H9 (cell line): Measurements from ENCODE around the gene POLR2L. TPM values are rescaled to one million over a fixed set of nuclear protein-coding genes. Genes with fewer than 3 reads are reported as not detected.

Experiments used
- DNase-seq: peaks from one replicate; pipeline ENCODE4 v3.0.0-alpha.2; 2017
- H2AFZ ChIP-seq: one replicate; pipeline ENCODE4 v1.6.1; 2013; ENCODE audit warnings: mild to moderate bottlenecking, low read length, control low read depth, moderate library complexity
- H2AK5ac ChIP-seq: 2 replicates; pipeline ENCODE4 v1.6.1; 2013; ENCODE audit warnings: low read length, control low read depth, mixed read lengths; ENCODE audit not compliant: insufficient read length
- H2BK120ac ChIP-seq: one replicate; pipeline ENCODE4 v1.6.1; 2013; ENCODE audit warnings: low read depth, mild to moderate bottlenecking, low read length, control low read depth, inconsistent platforms; ENCODE audit not compliant: poor library complexity, severe bottlenecking
- H2BK12ac ChIP-seq: 2 replicates; pipeline ENCODE4 v1.6.1; 2013; ENCODE audit warnings: low read length, control low read depth, mixed read lengths, low read depth; ENCODE audit not compliant: insufficient read length
- H2BK15ac ChIP-seq: 2 replicates; pipeline ENCODE4 v1.6.1; 2013; ENCODE audit warnings: low read depth, low read length, control low read depth
- H2BK20ac ChIP-seq: one replicate; pipeline ENCODE4 v1.6.1; 2013; ENCODE audit warnings: low read depth, mild to moderate bottlenecking, low read length, control low read depth, inconsistent platforms; ENCODE audit not compliant: poor library complexity, severe bottlenecking
- H2BK5ac ChIP-seq: 2 replicates; pipeline ENCODE4 v1.6.1; 2013; ENCODE audit warnings: low read length, control low read depth, mixed read lengths; ENCODE audit not compliant: insufficient read length
- H3K14ac ChIP-seq: 2 replicates; pipeline ENCODE4 v1.6.1; 2013; ENCODE audit warnings: low read length, control low read depth; ENCODE audit not compliant: insufficient read depth
- H3K18ac ChIP-seq: 2 replicates; pipeline ENCODE4 v1.6.1; 2013; ENCODE audit warnings: low read depth, mild to moderate bottlenecking, mixed read lengths, low read length, control low read depth; ENCODE audit not compliant: insufficient read length
- H3K23ac ChIP-seq: 2 replicates; pipeline ENCODE4 v1.6.1; 2013; ENCODE audit warnings: low read length, control low read depth, mixed read lengths, low read depth; ENCODE audit not compliant: insufficient read length
- H3K23me2 ChIP-seq: 2 replicates; pipeline ENCODE4 v1.6.1; 2013; ENCODE audit warnings: low read depth, mild to moderate bottlenecking, mixed read lengths, low read length, control low read depth; ENCODE audit not compliant: insufficient read length, poor library complexity, severe bottlenecking
- H3K27ac ChIP-seq: 2 replicates; pipeline ENCODE4 v1.5.1; 2013; ENCODE audit warnings: low read length, control low read depth, mixed read lengths, low read depth; ENCODE audit not compliant: insufficient read length
- H3K27me3 ChIP-seq: 2 replicates; pipeline ENCODE4 v1.6.1; 2013; ENCODE audit warnings: low read length, control low read depth, inconsistent platforms; ENCODE audit not compliant: insufficient read depth
- H3K4ac ChIP-seq: 2 replicates; pipeline ENCODE4 v1.6.1; 2013; ENCODE audit warnings: low read depth, mild to moderate bottlenecking, control low read depth, inconsistent platforms, low read length, moderate library complexity
- H3K4me1 ChIP-seq: 2 replicates; pipeline ENCODE4 v1.6.1; 2013; ENCODE audit warnings: low read length, control low read depth, inconsistent platforms; ENCODE audit not compliant: insufficient read depth
- H3K4me2 ChIP-seq: 2 replicates; pipeline ENCODE4 v1.6.1; 2013; ENCODE audit warnings: low read length, control low read depth, mixed read lengths; ENCODE audit not compliant: insufficient read length, insufficient read depth
- H3K56ac ChIP-seq: 2 replicates; pipeline ENCODE4 v1.6.1; 2013; ENCODE audit warnings: low read depth, mild to moderate bottlenecking, mixed read lengths, low read length, control low read depth; ENCODE audit not compliant: insufficient read length
- H3K79me1 ChIP-seq: 2 replicates; pipeline ENCODE4 v1.6.1; 2013; ENCODE audit warnings: low read depth, mild to moderate bottlenecking, moderate library complexity, low read length, control low read depth, inconsistent platforms; ENCODE audit not compliant: insufficient read depth, poor library complexity, severe bottlenecking
- H3K79me2 ChIP-seq: 2 replicates; pipeline ENCODE4 v1.6.1; 2013; ENCODE audit warnings: low read length, control low read depth, inconsistent platforms; ENCODE audit not compliant: insufficient read depth
- H3K9ac ChIP-seq: 2 replicates; pipeline ENCODE4 v1.6.1; 2013; ENCODE audit warnings: low read length, control low read depth, mixed read lengths; ENCODE audit not compliant: insufficient read length; ENCODE audit errors: extremely low read depth
- H3K9me3 ChIP-seq: one replicate; pipeline ENCODE4 v1.6.1; 2013; ENCODE audit warnings: low read depth, low read length, inconsistent platforms; ENCODE audit not compliant: control insufficient read depth
- H3T11ph ChIP-seq: one replicate; pipeline ENCODE4 v1.6.1; 2013; ENCODE audit warnings: mild to moderate bottlenecking, low read length, control low read depth, inconsistent platforms
- H4K20me1 ChIP-seq: one replicate; pipeline ENCODE4 v1.6.1; 2013; ENCODE audit not compliant: control insufficient read depth, insufficient read length, insufficient read depth
- H4K5ac ChIP-seq: 2 replicates; pipeline ENCODE4 v1.6.1; 2013; ENCODE audit warnings: low read depth, mild to moderate bottlenecking, mixed read lengths, low read length, control low read depth; ENCODE audit not compliant: insufficient read length
- H4K8ac ChIP-seq: replicated peaks from 2 replicates; pipeline ENCODE4 v1.6.1; 2013; ENCODE audit warnings: low read length, control low read depth, mixed read lengths, low read depth; ENCODE audit not compliant: insufficient read length
- H4K91ac ChIP-seq: 2 replicates; pipeline ENCODE4 v1.6.1; 2013; ENCODE audit warnings: low read depth, mild to moderate bottlenecking, moderate library complexity, mixed read lengths, low read length, control low read depth; ENCODE audit not compliant: insufficient read length
- H3K27ac Mint-ChIP-seq, 3 experiments: 2 replicates in 2 of 3; 3 replicates in 1 of 3; pipeline ENCODE4 v1.8.0; 2020 to 2021; ENCODE audit warnings: mixed read lengths in 3 of 3, mild to moderate bottlenecking in 1 of 3, moderate library complexity in 1 of 3
- H3K27me3 Mint-ChIP-seq: 2 replicates; pipeline ENCODE4 v1.8.0; 2021; ENCODE audit warnings: low read depth, mild to moderate bottlenecking, moderate library complexity, mixed read lengths
- H3K36me3 Mint-ChIP-seq, 3 experiments: 2 replicates in 2 of 3; 3 replicates in 1 of 3; pipeline ENCODE4 v1.8.0; 2020 to 2021; ENCODE audit warnings: low read depth in 3 of 3, mixed read lengths in 3 of 3; ENCODE audit not compliant: insufficient read depth in 1 of 3
- H3K4me1 Mint-ChIP-seq, 2 experiments: 2 replicates each; pipeline ENCODE4 v1.8.0; 2020; ENCODE audit warnings: mixed read lengths in 2 of 2
- H3K4me3 Mint-ChIP-seq, 2 experiments: 2 replicates in 1 of 2; 3 replicates in 1 of 2; pipeline ENCODE4 v1.8.0; 2020 to 2021; ENCODE audit warnings: mild to moderate bottlenecking in 2 of 2, mixed read lengths in 2 of 2, moderate library complexity in 1 of 2
- H3K9me3 Mint-ChIP-seq, 2 experiments: 2 replicates in 1 of 2; 3 replicates in 1 of 2; pipeline ENCODE4 v1.8.0; 2020; ENCODE audit warnings: mild to moderate bottlenecking in 2 of 2, mixed read lengths in 2 of 2, moderate library complexity in 1 of 2
- CTCF ChIP-seq: fragments of 200-600 bp; sonication (generic); conservative IDR thresholded peaks from 3 replicates; pipeline ENCODE4 v1.8.0; 2021; ENCODE audit warnings: antibody characterized with exemption, mild to moderate bottlenecking
- WGBS: extraction: QIAGEN DNeasy Blood & Tissue Kit; methylation state at CpG from one replicate; pipeline ENCODE4 v1.1.7; 2013; ENCODE audit warnings: missing lambda C conversion rate, low lambda C conversion rate, mixed read lengths; ENCODE audit not compliant: insufficient read length; ENCODE audit errors: extremely low coverage; 5-methylcytosine and 5-hydroxymethylcytosine counted together
- total RNA-seq: library from RNA; stranded (reverse); gene quantifications from 2 replicates; pipeline ENCODE4 v1.2.1, GENCODE V29; 2021

POLR2L gene
- total RNA-seq, 1 experiment from 2014 or later = 135 TPM

- Histone ChIP-seq H4K5ac (no peak overlapping the region), H2BK5ac (no peak overlapping the region), H2BK120ac (no peak overlapping the region), H3K14ac (no peak overlapping the region; the same call in 1 of the 2 replicates), H3K23ac (no peak overlapping the region), H3K79me1 (no peaks in the 10 kb centered on the region), H3K23me2 (peaks cover 12% of the 10 kb centered on the region), H3K4me1 (no peaks in the 10 kb centered on the region), H3K9me3 (no peaks in the 10 kb centered on the region), H3K4me2 (peak overlapping the region; percentile 65), H2BK12ac (no peak overlapping the region), H2AFZ (no peak overlapping the region), H3K18ac (no peak overlapping the region), H3T11ph (no peak overlapping the region), H3K56ac (no peak overlapping the region), H3K27ac (no peak overlapping the region), H4K91ac (no peak overlapping the region), H3K9ac (no peak overlapping the region), H3K4ac (no peak overlapping the region), H3K27me3 (no peaks in the 10 kb centered on the region; the same call in 1 of the 2 replicates), H2AK5ac (no peak overlapping the region), H4K8ac (no peak overlapping the region), H3K79me2 (no peaks in the 10 kb centered on the region), H2BK15ac (no peak overlapping the region), H4K20me1 (no peaks in the 10 kb centered on the region), H2BK20ac (no peak overlapping the region)
- peak; percentile 67 for DNase-seq
- peaks cover 7% of the 10 kb centered on the region for H3K27me3 Mint-ChIP-seq
- WGBS = no CpG with 5 or more reads among the region's 28 CpGs
- H3K4me1 Mint-ChIP-seq = peaks cover 6 to 36% of the 10 kb centered on the region in 2 experiments
- no peaks in the 10 kb centered on the region for H3K36me3 Mint-ChIP-seq
- H3K27ac Mint-ChIP-seq = no peak overlapping the region
- peak overlapping the region; percentile 60 to 84 for H3K4me3 Mint-ChIP-seq
- TF ChIP-seq CTCF = peak; percentile 49
- no peaks in the 10 kb centered on the region for H3K9me3 Mint-ChIP-seq
These were observed 8.7 kb upstream of the POLR2L start for GRCh38 chr11:850775-851763.
